Left renal cortex interstitium (tissue), 4 donors: ENCODE results near the gene HMGB2. TPM values are rescaled to one million over a fixed set of nuclear protein-coding genes. Genes with fewer than 3 reads are reported as not detected.

Source experiments
- DNase-seq, 4 donors: peaks; one replicate each; pipeline ENCODE4 v3.0.0-alpha.2; 2013; ENCODE audit warnings: low read depth in 4 of 4, low spot score in 2 of 4, missing footprints in 1 of 4
- polyA plus RNA-seq, 4 donors: library from polyadenylated mRNA; unstranded; fragments of 120-200 nt; gene quantifications; one replicate each; pipeline ENCODE4 v1.2.1, GENCODE V29; 2013; ENCODE audit not compliant: insufficient read length in 4 of 4

The HMGB2 gene
- polyA plus RNA-seq, 4 donors, result 347 to 417 (median 355) TPM

- DNase-seq, result no peak
Measured at GRCh38 chr4:173289353-173289727, 44.8 kb downstream of the HMGB2 start.

DNA sequence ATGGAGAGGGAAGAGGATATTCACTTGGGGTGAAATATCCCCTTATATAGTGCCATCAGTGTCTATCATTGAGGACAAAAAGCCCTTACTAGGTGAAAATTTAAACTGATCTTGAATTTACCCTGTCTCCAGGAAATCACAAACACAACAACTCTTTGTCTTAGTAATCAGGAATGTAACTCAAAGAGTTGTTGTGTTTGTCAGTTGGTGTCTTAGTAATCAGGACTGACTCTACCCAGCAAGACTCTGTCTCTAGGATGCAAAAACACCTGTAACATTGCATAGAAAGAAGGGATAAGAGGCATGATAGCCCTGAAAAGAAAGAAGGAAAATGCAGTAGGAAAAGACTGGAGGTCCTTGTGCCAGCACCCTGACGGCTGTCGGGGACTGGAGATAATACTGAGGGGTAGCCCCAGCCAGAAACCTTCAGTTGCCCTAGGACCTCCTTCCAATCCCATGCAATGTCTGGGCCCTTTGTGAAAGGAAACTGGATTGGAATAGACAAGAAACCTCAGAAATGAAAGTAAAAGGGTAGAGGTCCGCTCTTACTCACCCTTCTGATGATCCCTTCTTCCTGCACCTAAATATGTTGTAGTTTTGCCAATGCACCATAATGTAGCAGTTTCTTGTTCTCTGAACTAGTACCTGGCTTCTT lies 45.3 kb downstream of the HMGB2 start:
- DNase-seq, result no peak

- no peak for DNase-seq
Measured at GRCh38 chr4:173288296-173288695, 45.9 kb downstream of the HMGB2 start.

GRCh38 chr4:173287486-173287885 lies 46.7 kb downstream of the HMGB2 start:
- no peak for DNase-seq

DNA sequence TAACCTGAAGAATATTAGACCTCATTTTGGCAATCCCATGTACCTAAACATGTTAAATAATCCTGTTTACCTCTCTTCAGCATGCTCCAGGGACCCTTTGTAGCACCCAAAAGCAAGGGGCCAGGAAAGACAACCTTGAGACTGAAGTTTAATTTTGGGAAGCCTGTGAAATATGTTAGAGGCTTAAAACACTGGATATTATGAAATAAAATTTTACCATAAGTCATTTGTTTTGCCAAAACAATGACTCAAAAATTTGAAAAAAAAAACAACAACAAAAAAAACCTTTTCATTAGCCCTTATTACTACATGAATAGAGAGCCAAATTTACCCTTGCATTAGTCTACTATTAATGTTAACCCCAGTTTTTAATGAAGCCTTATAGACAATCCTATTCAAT lies 49.7 kb downstream of the HMGB2 start:
- no peak for DNase-seq

GRCh38 chr4:173282626-173283025 lies 51.5 kb downstream of the HMGB2 start:
- no peak for DNase-seq

- DNase-seq, result no peak
Measured at GRCh38 chr4:173282256-173282562, 51.9 kb downstream of the HMGB2 start.

DNA sequence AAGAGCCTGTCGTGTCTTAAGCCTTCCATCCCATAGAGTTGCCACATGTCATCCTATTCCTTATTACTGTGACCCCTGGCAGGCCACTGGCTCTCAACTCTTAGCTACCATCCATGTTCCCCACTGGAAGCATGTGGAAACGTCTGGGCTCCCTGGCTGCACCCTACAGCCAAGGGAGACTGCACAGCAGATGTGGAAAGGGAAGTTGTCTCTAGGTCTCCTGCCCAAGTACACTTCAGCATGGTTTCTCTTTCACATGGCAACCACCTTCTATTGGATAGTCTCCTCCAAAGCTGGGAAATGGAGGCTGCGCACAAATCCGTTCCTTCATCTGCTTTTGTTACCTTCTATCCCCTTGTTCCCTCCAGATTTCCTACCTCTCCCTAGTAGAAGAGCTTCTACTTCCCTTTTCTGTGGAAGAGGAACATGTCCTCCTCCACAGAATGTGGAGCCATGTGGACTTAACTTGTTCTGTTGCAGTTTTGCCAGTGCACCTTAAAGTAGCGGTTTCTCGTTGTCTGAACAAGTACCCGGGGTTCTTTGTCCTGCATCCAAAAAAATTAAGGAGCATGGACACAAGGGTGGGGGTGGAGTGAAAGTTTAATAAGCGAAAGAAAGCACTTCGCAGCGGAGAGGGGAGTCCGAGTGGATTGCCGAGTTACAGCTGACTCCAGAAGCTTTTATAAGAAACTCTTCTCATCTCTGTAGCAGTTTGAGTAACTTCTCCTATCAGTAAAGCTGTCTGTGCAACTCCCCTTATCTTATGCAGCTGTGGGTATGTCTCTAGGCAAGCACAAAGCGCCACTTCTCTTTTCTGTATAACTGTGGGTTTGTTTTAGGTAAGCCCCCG lies 52.5 kb downstream of the HMGB2 start:
- no peak for DNase-seq

Other genes starting within 250 kb of the HMGB2 start
- 10 to 100 TPM; 29.3 to 43.7 (median 32.2) TPM for gene GALNT7, start 165.5 kb downstream of the HMGB2 start, polyA plus RNA-seq
- 10 to 100 TPM; 12.8 to 17.7 (median 14.6) TPM for gene SAP30, start 36.6 kb upstream of the HMGB2 start, polyA plus RNA-seq
- under 1 TPM; 0.34 to 0.82 (median 0.42) TPM for gene SCRG1, start 64.8 kb upstream of the HMGB2 start, polyA plus RNA-seq
- gene HAND2, start 195.9 kb upstream of the HMGB2 start, polyA plus RNA-seq, result under 1 TPM in 1 of 4 donors, not detected in 3; 0.07 TPM